Amniotic stem cell (primary cell): Measurements from ENCODE around the gene NUS1.
"Not testable (repeated sequence)": the region's sequence is repeated elsewhere in the genome, so short reads cannot be mapped to it uniquely, and the experiment has no call there.

Source experiments
- DNase-seq: peaks from one replicate; lab custom pipeline; 2025; lab: John Stamatoyannopoulos, UW

NUS1 gene

GRCh38 chr6:117674991-117675657 is at the start of gene NUS1:
NUS1 (plus strand) TSS chr6:117675469; CDS start chr6:117675671, 202 bp downstream.
- DNase-seq = peak; percentile 89

- DNase-seq = no peak
These were observed 47.7 kb upstream of the NUS1 start for GRCh38 chr6:117627533-117627932.

- no peak for DNase-seq
These were observed 46.1 kb upstream of the NUS1 start for GRCh38 chr6:117629119-117629660.

GRCh38 chr6:117637770-117638169 is 37.5 kb upstream of the NUS1 start:
- no peak for DNase-seq

- no peak for DNase-seq
These were observed 32.3 kb upstream of the NUS1 start for GRCh38 chr6:117642976-117643375.

- DNase-seq = not testable (repeated sequence)
These were observed 23.3 kb upstream of the NUS1 start for GRCh38 chr6:117651984-117652383.

- DNase-seq = no peak
These were observed 21.3 kb upstream of the NUS1 start for GRCh38 chr6:117653949-117654348.

GRCh38 chr6:117655380-117655779 is 19.9 kb upstream of the NUS1 start:
- DNase-seq = no peak

- no peak for DNase-seq
These were observed 8.4 kb upstream of the NUS1 start for GRCh38 chr6:117666881-117667280.

- no peak for DNase-seq
These were observed 6.5 kb upstream of the NUS1 start for GRCh38 chr6:117668736-117669135.

- DNase-seq = no peak
These were observed 766 bp upstream of the NUS1 start for GRCh38 chr6:117674503-117674902.

GRCh38 chr6:117675658-117676301 is 511 bp downstream of the NUS1 start:
- DNase-seq = not testable (repeated sequence)

- DNase-seq = no peak
These were observed 1.4 kb downstream of the NUS1 start for GRCh38 chr6:117676577-117677218.

- DNase-seq = no peak
These were observed 2.4 kb downstream of the NUS1 start for GRCh38 chr6:117677553-117678141.

GRCh38 chr6:117681162-117681741 is 6.0 kb downstream of the NUS1 start:
- DNase-seq = no peak

GRCh38 chr6:117684749-117685148 is 9.5 kb downstream of the NUS1 start:
- no peak for DNase-seq

- DNase-seq = no peak
These were observed 10.1 kb downstream of the NUS1 start for GRCh38 chr6:117685359-117685758.

- DNase-seq = no peak
These were observed 11.9 kb downstream of the NUS1 start for GRCh38 chr6:117687021-117687648.

GRCh38 chr6:117689584-117689983 is 14.3 kb downstream of the NUS1 start:
- DNase-seq = not testable (repeated sequence)

GRCh38 chr6:117706504-117706903 is 31.2 kb downstream of the NUS1 start:
- DNase-seq = no peak

- DNase-seq = not testable (repeated sequence)
These were observed 31.8 kb downstream of the NUS1 start for GRCh38 chr6:117706936-117707509.
